Osteocyte (in vitro differentiated cells): ENCODE results near the gene SPATA33. TPM values are rescaled to one million over a fixed set of nuclear protein-coding genes. Genes with fewer than 3 reads are reported as not detected.
A peak's percentile ranks its signal among the peaks of the same experiment; 100 is the strongest.

ENCODE experiments used
- DNase-seq: peaks from one replicate; pipeline ENCODE4 v3.0.0; 2021; ENCODE audit warnings: mixed read lengths; ENCODE audit not compliant: unreplicated experiment; ENCODE audit errors: extremely low spot score
- H3K27ac Mint-ChIP-seq: one replicate; pipeline ENCODE4 v1.8.0; 2021; ENCODE audit warnings: mild to moderate bottlenecking, mixed read lengths; ENCODE audit not compliant: unreplicated experiment
- H3K27me3 Mint-ChIP-seq: one replicate; pipeline ENCODE4 v1.8.0; 2021; ENCODE audit warnings: mixed read lengths; ENCODE audit not compliant: unreplicated experiment
- H3K36me3 Mint-ChIP-seq: one replicate; pipeline ENCODE4 v1.8.0; 2021; ENCODE audit warnings: mixed read lengths; ENCODE audit not compliant: unreplicated experiment
- H3K4me1 Mint-ChIP-seq: one replicate; pipeline ENCODE4 v1.8.0; 2021; ENCODE audit warnings: mixed read lengths; ENCODE audit not compliant: unreplicated experiment
- H3K4me3 Mint-ChIP-seq: one replicate; pipeline ENCODE4 v1.8.0; 2021; ENCODE audit warnings: mild to moderate bottlenecking, moderate library complexity, mixed read lengths; ENCODE audit not compliant: unreplicated experiment
- H3K9me3 Mint-ChIP-seq: one replicate; pipeline ENCODE4 v1.8.0; 2021; ENCODE audit warnings: mixed read lengths; ENCODE audit not compliant: unreplicated experiment
- total RNA-seq: library from RNA; stranded (reverse); gene quantifications from 2 replicates; pipeline ENCODE4 v1.2.1, GENCODE V29; 2021
- TF ChIP-seq, protein P1 (sequence below): fragments of 200-600 bp; sonication (generic); IDR thresholded peaks from 2 replicates; pipeline ENCODE4 v1.5.0; 2021; ENCODE audit warnings: antibody characterized with exemption, mild to moderate bottlenecking, moderate library complexity

SPATA33 gene
- total RNA-seq, 1 donor from 2014 or later = 18.3 TPM

DNA sequence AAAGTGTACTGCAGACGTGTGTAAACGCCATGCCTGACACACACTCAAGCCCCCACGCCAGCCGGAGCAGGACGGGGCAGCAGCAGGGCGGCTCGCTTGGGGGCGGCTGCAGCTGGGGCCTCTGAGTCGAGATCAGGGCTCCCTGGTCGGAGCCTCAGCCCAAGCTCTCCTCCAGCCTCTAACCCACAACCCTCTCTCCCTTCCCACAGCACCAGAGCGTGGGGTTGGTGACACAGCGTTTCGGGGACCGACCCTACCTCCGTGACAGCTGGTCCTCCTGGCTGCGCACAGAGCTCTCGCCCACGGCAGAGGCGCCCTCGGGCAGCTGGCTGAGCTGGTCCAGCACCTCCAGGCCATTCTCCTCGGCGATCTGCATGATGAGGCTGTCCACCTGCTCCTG, 11.4 kb upstream of the SPATA33 start:
- H3K4me1 Mint-ChIP-seq = peaks cover under 1% of the 10 kb centered on the region
- no peak for DNase-seq
- no peaks in the 10 kb centered on the region for H3K9me3 Mint-ChIP-seq
- H3K27ac Mint-ChIP-seq = no peak overlapping the region
- no peak overlapping the region for H3K4me3 Mint-ChIP-seq
- H3K27me3 Mint-ChIP-seq = no peaks in the 10 kb centered on the region
- TF ChIP-seq, protein P1, sequence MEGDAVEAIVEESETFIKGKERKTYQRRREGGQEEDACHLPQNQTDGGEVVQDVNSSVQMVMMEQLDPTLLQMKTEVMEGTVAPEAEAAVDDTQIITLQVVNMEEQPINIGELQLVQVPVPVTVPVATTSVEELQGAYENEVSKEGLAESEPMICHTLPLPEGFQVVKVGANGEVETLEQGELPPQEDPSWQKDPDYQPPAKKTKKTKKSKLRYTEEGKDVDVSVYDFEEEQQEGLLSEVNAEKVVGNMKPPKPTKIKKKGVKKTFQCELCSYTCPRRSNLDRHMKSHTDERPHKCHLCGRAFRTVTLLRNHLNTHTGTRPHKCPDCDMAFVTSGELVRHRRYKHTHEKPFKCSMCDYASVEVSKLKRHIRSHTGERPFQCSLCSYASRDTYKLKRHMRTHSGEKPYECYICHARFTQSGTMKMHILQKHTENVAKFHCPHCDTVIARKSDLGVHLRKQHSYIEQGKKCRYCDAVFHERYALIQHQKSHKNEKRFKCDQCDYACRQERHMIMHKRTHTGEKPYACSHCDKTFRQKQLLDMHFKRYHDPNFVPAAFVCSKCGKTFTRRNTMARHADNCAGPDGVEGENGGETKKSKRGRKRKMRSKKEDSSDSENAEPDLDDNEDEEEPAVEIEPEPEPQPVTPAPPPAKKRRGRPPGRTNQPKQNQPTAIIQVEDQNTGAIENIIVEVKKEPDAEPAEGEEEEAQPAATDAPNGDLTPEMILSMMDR = no peak
- H3K36me3 Mint-ChIP-seq = peaks cover 20% of the 10 kb centered on the region

DNA sequence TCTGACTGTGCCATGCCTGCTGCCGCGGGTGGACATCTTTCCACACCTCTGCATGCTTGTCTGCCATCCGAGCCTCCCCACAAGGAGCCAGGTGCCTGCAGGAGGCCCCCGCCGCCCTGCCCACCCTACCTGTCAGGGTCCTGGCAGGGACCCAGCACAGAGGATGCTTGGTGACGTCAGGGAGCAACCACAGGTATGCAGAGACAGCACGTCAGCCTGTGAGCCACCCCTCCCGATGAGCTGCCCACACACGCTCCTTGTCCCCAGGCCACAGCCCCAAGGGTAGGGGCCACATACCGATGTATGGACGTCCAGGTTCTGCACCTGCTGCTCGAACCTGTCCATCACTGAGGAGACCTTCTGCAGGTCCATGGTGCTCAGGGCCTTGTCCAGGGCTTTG, 10.7 kb upstream of the SPATA33 start:
- no peak for DNase-seq
- TF ChIP-seq, protein P1 = no peak
- Mint-ChIP-seq H3K9me3 (no peaks in the 10 kb centered on the region), H3K36me3 (peaks cover 20% of the 10 kb centered on the region), H3K27ac (no peak overlapping the region), H3K4me3 (no peak overlapping the region), H3K27me3 (no peaks in the 10 kb centered on the region), H3K4me1 (no peaks in the 10 kb centered on the region)

DNA sequence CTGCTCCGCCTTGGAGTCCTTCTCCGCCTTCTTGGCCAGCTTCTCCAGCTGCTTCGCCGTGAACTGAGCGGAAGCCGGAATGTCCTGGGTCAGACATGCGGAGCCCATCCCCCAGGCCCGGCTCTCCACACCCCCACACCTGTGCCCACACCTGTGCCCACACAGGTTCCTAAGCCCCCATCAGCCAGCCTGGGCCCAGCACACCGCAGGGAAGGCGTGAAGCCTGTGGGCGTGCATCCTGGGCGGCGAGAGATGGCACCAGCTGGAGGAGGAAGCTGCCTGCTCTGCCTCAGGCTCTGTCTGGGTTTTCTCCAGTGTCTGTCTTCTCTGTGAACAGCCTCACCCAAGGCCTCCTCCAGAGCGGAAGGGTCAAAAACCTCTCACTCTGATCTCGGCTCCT, 6.1 kb upstream of the SPATA33 start:
- Mint-ChIP-seq H3K4me1 (peaks cover 15% of the 10 kb centered on the region), H3K27me3 (no peaks in the 10 kb centered on the region), H3K36me3 (peaks cover 6% of the 10 kb centered on the region), H3K4me3 (no peak overlapping the region), H3K9me3 (no peaks in the 10 kb centered on the region), H3K27ac (no peak overlapping the region)
- no peak for DNase-seq
- TF ChIP-seq, protein P1 = no peak

DNA sequence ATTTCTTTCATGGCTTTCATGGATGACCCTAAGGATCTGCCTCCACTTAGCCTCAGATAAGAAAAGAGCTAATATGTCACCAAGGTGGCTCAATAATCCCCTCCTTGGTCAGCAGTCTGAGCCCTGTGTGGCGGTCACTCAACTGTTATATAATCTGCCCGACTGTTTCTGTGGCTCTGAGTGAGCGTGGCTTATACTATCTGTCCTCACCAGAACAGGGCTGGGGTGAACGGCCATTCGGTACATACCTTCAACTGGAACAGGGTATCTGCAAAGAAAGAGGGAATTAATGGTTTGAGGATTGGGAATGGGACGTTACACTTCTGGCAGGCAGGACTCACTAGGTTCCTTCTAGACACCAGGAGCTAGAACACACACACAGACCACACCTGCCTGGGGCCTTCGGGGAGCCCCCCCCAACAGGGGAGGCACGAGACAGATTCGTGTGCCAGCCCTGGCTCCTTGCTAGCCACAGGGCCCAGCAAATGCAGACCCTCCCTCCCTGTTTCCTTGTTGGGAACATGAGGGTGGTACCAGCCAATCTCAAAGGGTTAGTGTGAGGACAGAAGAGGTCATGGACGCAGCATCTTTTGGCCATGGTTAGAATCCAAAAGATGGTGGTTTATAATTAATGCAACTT, 3.9 kb upstream of the SPATA33 start:
- DNase-seq = no peak
- peaks cover 5% of the 10 kb centered on the region for H3K36me3 Mint-ChIP-seq
- H3K4me1 Mint-ChIP-seq = peaks cover 24% of the 10 kb centered on the region
- no peaks in the 10 kb centered on the region for H3K9me3 Mint-ChIP-seq
- TF ChIP-seq, protein P1 = no peak
- no peaks in the 10 kb centered on the region for H3K27me3 Mint-ChIP-seq
- H3K4me3 Mint-ChIP-seq = no peak overlapping the region
- H3K27ac Mint-ChIP-seq = no peak overlapping the region

DNA sequence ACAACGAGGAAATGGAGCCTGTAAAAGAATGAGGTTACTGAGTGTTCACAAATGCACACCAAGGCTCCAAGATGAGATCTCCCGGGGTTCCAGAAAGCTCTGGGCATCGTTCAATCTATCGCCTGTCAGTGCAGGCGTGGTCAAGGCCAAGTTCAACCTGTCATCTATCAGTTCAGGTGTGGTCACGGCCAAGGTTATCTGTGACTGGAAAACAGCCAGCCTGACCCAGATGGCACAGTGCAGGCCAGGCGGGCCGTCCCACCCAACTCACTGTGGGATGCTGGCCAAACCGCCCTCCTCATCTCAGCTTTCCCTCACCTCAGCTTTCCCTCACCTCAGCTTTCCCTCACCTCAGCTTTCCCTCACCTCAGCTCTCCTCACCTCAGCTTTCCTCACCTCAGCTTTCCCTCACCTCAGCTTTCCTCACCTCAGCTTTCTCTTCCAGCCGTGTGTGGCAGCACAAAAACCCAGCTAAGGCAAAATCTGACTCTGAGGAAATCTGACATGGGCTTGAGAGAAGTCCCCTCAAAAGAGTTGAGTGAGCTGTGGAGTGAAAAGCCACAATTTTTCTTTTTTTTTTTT, 2.5 kb upstream of the SPATA33 start:
- no peaks in the 10 kb centered on the region for H3K27me3 Mint-ChIP-seq
- H3K27ac Mint-ChIP-seq = no peak overlapping the region
- DNase-seq = no peak
- H3K36me3 Mint-ChIP-seq = peaks cover 1% of the 10 kb centered on the region
- TF ChIP-seq, protein P1 = no peak
- peaks cover 28% of the 10 kb centered on the region for H3K4me1 Mint-ChIP-seq
- no peaks in the 10 kb centered on the region for H3K9me3 Mint-ChIP-seq
- H3K4me3 Mint-ChIP-seq = peak overlapping the region; percentile 76
